CD4-positive, alpha-beta T cell treated with Interleukin-15 for 1 hour (primary cell): ENCODE results near the gene PALD1.

ENCODE experiments used
- DNase-seq: peaks from one replicate; pipeline ENCODE4 v3.0.0-alpha.2; 2020

The PALD1 gene

GRCh38 chr10:70507966-70508365 is 29.4 kb downstream of the PALD1 start:
- no peak for DNase-seq

- no peak for DNase-seq
Observed at GRCh38 chr10:70508912-70509756, 30.6 kb downstream of the PALD1 start.

- no peak for DNase-seq
Observed at GRCh38 chr10:70509757-70510147, 31.2 kb downstream of the PALD1 start.

GRCh38 chr10:70510453-70510852 is 31.9 kb downstream of the PALD1 start:
- DNase-seq: no peak

- no peak for DNase-seq
Observed at GRCh38 chr10:70510904-70511303, 32.3 kb downstream of the PALD1 start.

GRCh38 chr10:70512149-70512639 is 33.6 kb downstream of the PALD1 start:
- DNase-seq: no peak

- no peak for DNase-seq
Observed at GRCh38 chr10:70513848-70514309, 35.3 kb downstream of the PALD1 start.

- DNase-seq: no peak
Observed at GRCh38 chr10:70514591-70514990, 36.0 kb downstream of the PALD1 start.

- DNase-seq: no peak
Observed at GRCh38 chr10:70515035-70515667, 36.6 kb downstream of the PALD1 start.

- DNase-seq: no peak
Observed at GRCh38 chr10:70518695-70519094, 40.1 kb downstream of the PALD1 start.

- no peak for DNase-seq
Observed at GRCh38 chr10:70523057-70523456, 44.5 kb downstream of the PALD1 start.

- DNase-seq: no peak
Observed at GRCh38 chr10:70523549-70523948, 45.0 kb downstream of the PALD1 start.

GRCh38 chr10:70528314-70528713 is 49.7 kb downstream of the PALD1 start:
- DNase-seq: no peak

- DNase-seq: no peak
Observed at GRCh38 chr10:70528741-70529362, 50.3 kb downstream of the PALD1 start.

- DNase-seq: no peak
Observed at GRCh38 chr10:70529848-70530247, 51.3 kb downstream of the PALD1 start.

GRCh38 chr10:70530315-70530714 is 51.7 kb downstream of the PALD1 start:
- DNase-seq: no peak

- no peak for DNase-seq
Observed at GRCh38 chr10:70532554-70533188, 54.1 kb downstream of the PALD1 start.

GRCh38 chr10:70533189-70533558 is 54.6 kb downstream of the PALD1 start:
- DNase-seq: no peak

GRCh38 chr10:70534281-70534680 is 55.7 kb downstream of the PALD1 start:
- DNase-seq: no peak

- DNase-seq: no peak
Observed at GRCh38 chr10:70535001-70535400, 56.4 kb downstream of the PALD1 start.

GRCh38 chr10:70535451-70535850 is 56.9 kb downstream of the PALD1 start:
- no peak for DNase-seq

GRCh38 chr10:70536196-70536861 is 57.8 kb downstream of the PALD1 start:
- no peak for DNase-seq
